ENCODE results near the gene PDSS1. TPM values are rescaled to one million over a fixed set of nuclear protein-coding genes. Genes with fewer than 3 reads are reported as not detected.

The PDSS1 gene
- total RNA-seq, 1 experiment from 2014 or later = 18.4 TPM

GRCh38 chr10:26653004-26653403 is 44.5 kb upstream of the PDSS1 start:
- no peak for DNase-seq
- H2BK5ac ChIP-seq (ENCODE audit: insufficient read length, low read length) = no peak overlapping the region
- no peak overlapping the region for H3K27ac Mint-ChIP-seq

More at GRCh38 chr10:26653004-26653403, 44.5 kb upstream of the PDSS1 start:
- Mint-ChIP-seq H3K27me3 (ENCODE audit: low read depth) (no peaks in the 10 kb centered on the region), H3K9me3 (no peaks in the 10 kb centered on the region; a peak in 1 of 5 replicates), H3K4me1 (peaks cover 0 to 5% of the 10 kb centered on the region in 2 experiments; a peak in 3 of 4 replicates), H3K4me3 (no peak overlapping the region), H3K36me3 (ENCODE audit: insufficient read depth in 1 of 3, low read depth in 3 of 3) (no peaks in the 10 kb centered on the region)
- H2AFZ ChIP-seq (ENCODE audit: low read length) = no peak overlapping the region
- H2BK120ac ChIP-seq (ENCODE audit: low read depth, low read length, poor library complexity, severe bottlenecking) = no peak overlapping the region
- no peaks in the 10 kb centered on the region for H4K20me1 ChIP-seq (ENCODE audit: control insufficient read depth, insufficient read depth, insufficient read length)
- H3K14ac ChIP-seq (ENCODE audit: insufficient read depth, low read length) = no peak overlapping the region
- no peak overlapping the region for H3K18ac ChIP-seq (ENCODE audit: insufficient read length, low read depth, low read length)
- H3K4me2 ChIP-seq (ENCODE audit: insufficient read depth, insufficient read length, low read length) = no peak overlapping the region
- no peak overlapping the region for H4K91ac ChIP-seq (ENCODE audit: insufficient read length, low read depth, low read length)
- no peaks in the 10 kb centered on the region for H3K4me1 ChIP-seq (ENCODE audit: insufficient read depth, low read length)
- TF ChIP-seq, protein P1, sequence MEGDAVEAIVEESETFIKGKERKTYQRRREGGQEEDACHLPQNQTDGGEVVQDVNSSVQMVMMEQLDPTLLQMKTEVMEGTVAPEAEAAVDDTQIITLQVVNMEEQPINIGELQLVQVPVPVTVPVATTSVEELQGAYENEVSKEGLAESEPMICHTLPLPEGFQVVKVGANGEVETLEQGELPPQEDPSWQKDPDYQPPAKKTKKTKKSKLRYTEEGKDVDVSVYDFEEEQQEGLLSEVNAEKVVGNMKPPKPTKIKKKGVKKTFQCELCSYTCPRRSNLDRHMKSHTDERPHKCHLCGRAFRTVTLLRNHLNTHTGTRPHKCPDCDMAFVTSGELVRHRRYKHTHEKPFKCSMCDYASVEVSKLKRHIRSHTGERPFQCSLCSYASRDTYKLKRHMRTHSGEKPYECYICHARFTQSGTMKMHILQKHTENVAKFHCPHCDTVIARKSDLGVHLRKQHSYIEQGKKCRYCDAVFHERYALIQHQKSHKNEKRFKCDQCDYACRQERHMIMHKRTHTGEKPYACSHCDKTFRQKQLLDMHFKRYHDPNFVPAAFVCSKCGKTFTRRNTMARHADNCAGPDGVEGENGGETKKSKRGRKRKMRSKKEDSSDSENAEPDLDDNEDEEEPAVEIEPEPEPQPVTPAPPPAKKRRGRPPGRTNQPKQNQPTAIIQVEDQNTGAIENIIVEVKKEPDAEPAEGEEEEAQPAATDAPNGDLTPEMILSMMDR (conservative IDR thresholded peaks at IDR 0.05) = no peak
- no peaks in the 10 kb centered on the region for H3K27me3 ChIP-seq (ENCODE audit: insufficient read depth, low read length)
- H3K9ac ChIP-seq (ENCODE audit: extremely low read depth, insufficient read length, low read length) = no peak overlapping the region
- H3K56ac ChIP-seq (ENCODE audit: insufficient read length, low read depth, low read length) = no peak overlapping the region
- H2BK15ac ChIP-seq (ENCODE audit: low read depth, low read length) = no peak overlapping the region
- no CpG with 5 or more reads among the region's 18 CpGs for WGBS (ENCODE audit: extremely low coverage, insufficient read length, low lambda C conversion rate)
- H3K4ac ChIP-seq (ENCODE audit: low read depth, low read length) = no peak overlapping the region
- H3K23me2 ChIP-seq (ENCODE audit: insufficient read length, low read depth, low read length, poor library complexity, severe bottlenecking) = no peaks in the 10 kb centered on the region
- no peak overlapping the region for H4K8ac ChIP-seq (replicated peaks; ENCODE audit: insufficient read length, low read depth, low read length)
- no peak overlapping the region for H3T11ph ChIP-seq (ENCODE audit: low read length)
- no peak overlapping the region for H2BK12ac ChIP-seq (ENCODE audit: insufficient read length, low read depth, low read length)
- H4K5ac ChIP-seq (ENCODE audit: insufficient read length, low read depth, low read length) = no peak overlapping the region
- H3K23ac ChIP-seq (ENCODE audit: insufficient read length, low read depth, low read length) = no peak overlapping the region
- no peaks in the 10 kb centered on the region for H3K9me3 ChIP-seq (ENCODE audit: control insufficient read depth, low read depth, low read length)
- no peaks in the 10 kb centered on the region for H3K79me2 ChIP-seq (ENCODE audit: insufficient read depth, low read length)
- H2BK20ac ChIP-seq (ENCODE audit: low read depth, low read length, poor library complexity, severe bottlenecking) = no peak overlapping the region
- no peaks in the 10 kb centered on the region for H3K79me1 ChIP-seq (ENCODE audit: insufficient read depth, low read depth, low read length, poor library complexity, severe bottlenecking)
- H2AK5ac ChIP-seq (ENCODE audit: insufficient read length, low read length) = no peak overlapping the region
- H3K27ac ChIP-seq (ENCODE audit: insufficient read length, low read depth, low read length) = no peak overlapping the region
